ENCODE data around the gene WDR37.

- TF ChIP-seq CTCF (IDR thresholded peaks at IDR 0.05) (no peak), POLR2A (IDR thresholded peaks at IDR 0.05) (no peak)
Observed at GRCh38 chr10:1152386-1153250, 96.4 kb downstream of the WDR37 start.

Data from lower leg skin (tissue), 3 donors.